Measurements from ENCODE around the gene TM4SF20.

Gene TM4SF20

DNA sequence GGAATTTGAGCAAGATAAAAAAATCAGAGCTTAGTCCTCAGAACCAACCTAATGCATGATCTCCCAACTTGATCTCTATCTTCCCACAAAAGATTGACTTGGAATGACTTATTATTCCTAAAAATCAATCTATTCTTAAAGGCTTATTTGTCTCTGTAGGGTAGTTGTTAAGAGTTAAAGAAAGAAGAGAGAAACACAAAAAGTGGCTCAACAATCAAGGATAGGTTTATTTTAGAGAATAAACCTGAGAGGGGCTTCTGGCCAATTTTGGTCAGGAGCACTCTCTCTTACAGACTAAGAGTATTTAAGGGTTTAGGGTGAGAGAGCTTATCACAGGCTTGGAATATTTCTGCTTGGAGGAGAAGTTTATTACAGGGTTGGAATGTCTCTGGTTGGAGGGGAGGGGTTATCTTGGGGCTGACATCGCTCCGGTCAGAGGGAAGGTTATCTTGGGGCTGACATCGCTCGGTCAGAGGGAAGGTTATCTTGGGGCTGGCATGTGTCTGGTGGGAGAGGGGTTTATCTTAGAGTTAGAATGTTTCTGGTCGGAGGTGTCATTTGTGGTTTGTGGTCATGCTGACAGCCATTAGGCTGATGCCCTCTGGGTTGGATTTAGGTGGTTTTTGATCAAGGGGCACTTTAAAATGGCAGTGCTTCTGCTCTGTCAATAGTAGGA, 56.4 kb downstream of the TM4SF20 start:
- DNase-seq (ENCODE audit: low read depth, low spot score) = no peak

DNA sequence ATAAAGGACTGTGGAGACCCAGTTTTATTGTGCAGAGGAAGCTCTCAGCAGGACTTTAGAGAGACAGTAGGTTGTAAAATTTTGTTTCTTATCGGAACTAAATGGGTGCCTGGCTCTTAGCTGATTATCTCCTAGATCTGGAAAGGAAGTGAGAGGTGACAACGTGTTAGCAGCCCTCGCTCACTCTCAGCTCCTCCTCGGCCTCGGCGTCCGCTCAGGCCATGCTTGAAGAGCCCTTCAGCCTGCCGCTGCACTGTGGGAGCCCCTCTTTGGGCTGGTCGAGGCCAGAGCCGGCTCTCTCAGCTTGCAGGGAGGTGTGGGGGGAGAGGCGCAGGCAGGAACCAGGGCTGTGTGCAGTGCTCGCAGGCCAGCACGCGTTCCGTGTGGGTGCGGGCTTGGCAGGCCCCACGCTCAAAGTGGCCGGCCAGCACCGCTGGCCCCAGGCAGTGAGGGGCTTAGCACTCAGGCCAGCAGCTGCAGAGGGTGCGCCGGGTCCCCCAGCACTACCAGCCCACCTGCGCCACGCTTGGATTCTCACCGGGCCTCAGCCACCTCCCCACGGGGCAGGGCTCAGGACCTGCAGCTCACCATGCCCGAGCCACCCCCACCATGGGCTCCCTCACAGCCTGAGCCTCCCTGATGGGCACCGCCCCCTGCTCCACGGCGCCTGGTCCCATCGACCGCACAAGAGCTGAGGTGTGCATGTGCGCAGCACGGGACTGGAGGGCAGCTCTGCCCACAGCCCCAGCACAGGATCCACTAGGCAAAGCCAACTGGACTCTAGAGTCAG, 58.6 kb downstream of the TM4SF20 start:
- no peak for DNase-seq (ENCODE audit: low read depth, low spot score)

DNA sequence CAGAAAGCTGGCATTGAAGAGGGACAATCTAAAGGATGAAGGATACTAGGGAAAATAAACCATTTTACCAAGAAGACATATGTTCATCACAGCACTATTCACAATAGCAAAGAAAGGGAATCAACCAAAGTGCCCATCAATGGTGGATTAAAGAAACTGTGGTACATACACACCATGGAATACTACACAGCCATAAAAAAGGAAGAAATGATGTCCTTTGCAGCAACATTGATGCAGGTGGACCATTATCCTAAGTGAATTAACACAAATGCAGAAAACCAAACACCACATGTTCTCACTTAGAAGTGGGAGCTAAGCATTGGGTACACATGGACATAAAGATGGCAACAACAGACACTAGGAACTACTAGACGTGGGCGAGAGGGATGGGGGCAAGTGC, 61.3 kb downstream of the TM4SF20 start:
- DNase-seq (ENCODE audit: low read depth, low spot score) = no peak

DNA sequence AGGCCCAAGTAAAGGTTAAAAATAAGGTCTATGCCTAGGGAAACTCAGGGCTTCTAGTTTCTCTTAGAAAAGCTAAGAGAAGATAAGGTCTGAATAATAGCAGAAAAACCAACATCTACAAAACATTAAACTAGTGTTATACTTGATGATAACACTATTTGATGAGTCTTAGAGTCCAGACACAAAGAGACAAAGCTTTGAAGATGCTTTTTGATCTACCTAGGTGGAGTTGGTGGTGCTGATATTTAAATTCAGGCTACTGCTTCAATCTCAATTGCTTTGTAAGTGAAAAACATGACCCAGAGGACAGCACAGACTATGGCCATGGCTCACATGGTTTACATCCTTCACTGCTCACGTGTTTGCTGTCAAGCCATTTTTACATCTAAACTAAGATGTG, 65.8 kb downstream of the TM4SF20 start:
- DNase-seq (ENCODE audit: low read depth, low spot score) = no peak

DNA sequence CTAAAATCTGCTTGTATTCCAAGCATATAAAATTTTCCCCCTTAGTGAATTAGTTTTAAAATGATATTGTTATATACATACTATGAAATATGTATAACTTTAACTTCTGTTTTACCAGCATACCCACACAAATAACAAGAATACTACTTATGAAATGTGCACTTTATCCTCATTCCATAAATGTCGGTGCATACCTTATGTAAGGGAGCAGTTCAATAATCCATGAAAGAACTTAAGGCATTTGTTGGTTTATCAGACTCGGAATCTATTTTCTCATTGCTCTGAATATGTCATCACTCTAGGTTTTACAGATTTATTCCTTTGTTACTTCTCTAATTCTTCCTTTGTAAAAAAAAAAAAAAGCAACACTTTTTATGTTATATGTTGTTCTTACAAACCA, 66.5 kb downstream of the TM4SF20 start:
- DNase-seq (ENCODE audit: low read depth, low spot score) = no peak
